D721Med (cell line): ENCODE data around the gene RAB11A.

Experiments
- DNase-seq: peaks from one replicate; pipeline ENCODE4 v3.0.0; 2011; ENCODE audit warnings: low spot score; ENCODE audit not compliant: insufficient read length
- FAIRE-seq: peaks from 2 replicates; lab custom pipeline; 2011; peaks lifted over from hg19 to GRCh38; lab: Jason Lieb, UNC
- CTCF ChIP-seq: IDR thresholded peaks from 2 replicates; pipeline ENCODE4 v1.5.1; 2012; ENCODE audit warnings: mild to moderate bottlenecking, control low read depth; ENCODE audit not compliant: insufficient read depth; ENCODE audit errors: missing control alignments

RAB11A gene

GRCh38 chr15:65835447-65835846, 33.8 kb upstream of the RAB11A start:
- FAIRE-seq (no peak), DNase-seq (no peak)
- no peak for TF ChIP-seq CTCF

- TF ChIP-seq CTCF: peak; percentile 46
- DNase-seq: no peak
- no peak for FAIRE-seq
These were observed 32.6 kb upstream of the RAB11A start for GRCh38 chr15:65836665-65837064.

GRCh38 chr15:65837301-65838294, 31.7 kb upstream of the RAB11A start:
- no peak for DNase-seq
- TF ChIP-seq CTCF: no peak
- FAIRE-seq: no peak

- DNase-seq (no peak), FAIRE-seq (no peak)
- TF ChIP-seq CTCF: no peak
These were observed 29.9 kb upstream of the RAB11A start for GRCh38 chr15:65839354-65839901.

GRCh38 chr15:65839985-65840384, 29.3 kb upstream of the RAB11A start:
- no peak for TF ChIP-seq CTCF
- DNase-seq (no peak), FAIRE-seq (no peak)

GRCh38 chr15:65841121-65841930, 28.0 kb upstream of the RAB11A start:
- TF ChIP-seq CTCF: no peak
- DNase-seq (no peak), FAIRE-seq (no peak)
